Activated CD4-positive, CD25-positive, alpha-beta regulatory T cell (primary cell): ENCODE results near the gene SLC9A3.
"Not testable (repeated sequence)": the region's sequence is repeated elsewhere in the genome, so short reads cannot be mapped to it uniquely, and the experiment has no call there.

Source experiments
- DNase-seq, 4 experiments: peaks; one replicate each; lab custom pipeline; 2025; lab: John Stamatoyannopoulos, UW

The SLC9A3 gene

GRCh38 chr5:488744-489688 lies 35.2 kb downstream of the SLC9A3 start:
- DNase-seq, result no peak

DNA sequence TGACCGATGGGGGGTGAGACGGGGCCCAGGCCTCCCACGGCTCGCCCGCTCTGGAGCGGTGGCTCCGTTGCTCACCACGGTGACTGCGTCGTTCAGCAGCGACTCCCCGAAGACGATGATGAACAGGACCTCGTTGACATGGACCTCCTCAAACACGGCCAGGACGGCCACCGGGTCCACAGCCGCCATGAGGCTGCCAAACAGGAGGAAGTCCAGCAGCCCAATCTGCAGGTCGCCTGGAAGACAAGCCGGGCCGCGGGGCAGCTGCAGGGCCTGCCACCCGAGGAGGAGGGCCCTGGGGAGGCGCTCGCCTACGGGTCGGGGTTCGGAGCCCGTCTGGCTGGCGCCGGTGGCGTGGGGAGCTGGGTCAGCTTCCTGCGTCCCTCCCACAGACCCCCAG lies 36.0 kb downstream of the SLC9A3 start:
- DNase-seq, result no peak

DNA sequence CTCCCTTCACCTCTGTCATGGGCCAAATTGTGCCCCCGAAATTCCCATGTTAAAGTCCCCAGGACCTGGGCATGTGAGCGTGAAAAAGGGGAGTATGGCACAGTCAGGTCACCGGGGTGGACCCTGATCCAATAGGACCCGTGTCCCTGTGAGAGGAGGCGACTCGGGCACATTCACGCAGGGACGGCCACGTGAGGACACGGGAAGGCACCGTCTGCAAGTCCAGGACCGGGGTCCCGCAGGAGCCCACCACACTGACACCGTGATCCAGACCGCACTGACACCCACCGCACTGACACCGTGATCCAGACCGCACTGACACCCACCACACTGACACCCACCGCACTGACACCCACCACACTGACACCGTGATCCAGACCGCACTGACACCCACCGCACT lies 37.7 kb downstream of the SLC9A3 start:
- not testable (repeated sequence) for DNase-seq

GRCh38 chr5:485946-486491 lies 38.2 kb downstream of the SLC9A3 start:
- DNase-seq, result no peak

DNA sequence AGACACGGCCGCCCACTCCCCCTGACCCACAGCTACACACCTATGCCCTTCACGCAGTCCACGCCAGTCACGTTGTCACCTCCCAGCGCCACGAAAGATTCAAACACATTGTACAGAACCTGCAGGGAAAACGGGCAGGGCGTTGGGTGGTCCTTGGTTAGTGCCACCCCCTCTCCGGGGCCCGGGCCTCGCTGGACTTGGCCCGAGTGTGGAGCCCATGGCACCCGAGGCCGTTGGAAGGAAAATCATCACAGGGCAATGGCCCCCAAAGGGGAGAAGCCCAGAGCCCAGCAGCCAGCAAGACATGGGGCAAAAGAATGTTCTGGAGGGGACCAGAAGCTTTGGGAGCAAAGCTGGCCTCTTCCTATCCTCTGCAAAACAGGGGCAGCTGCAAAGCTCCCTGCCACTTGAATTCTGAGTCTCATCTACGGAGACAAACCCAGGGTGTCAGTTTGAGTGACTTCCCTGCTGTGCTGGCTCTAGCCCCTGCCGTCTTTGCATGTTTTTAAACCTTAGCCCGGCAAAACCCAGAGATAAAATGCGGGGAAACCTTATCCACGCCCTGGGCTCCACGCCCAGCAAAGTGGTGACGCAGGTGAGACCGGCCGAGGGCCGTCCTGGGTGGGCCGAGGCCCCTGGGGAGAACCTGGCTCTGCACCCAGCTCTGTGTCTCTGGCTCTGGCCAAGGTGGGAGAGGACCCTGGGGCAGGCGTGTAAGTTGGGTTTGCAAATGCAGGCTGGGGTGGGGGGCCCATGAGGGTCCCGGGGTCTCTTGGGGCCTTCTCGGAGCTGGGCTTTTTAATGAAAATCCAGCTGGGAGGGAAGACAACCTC lies 38.9 kb downstream of the SLC9A3 start:
- DNase-seq, result no peak

DNA sequence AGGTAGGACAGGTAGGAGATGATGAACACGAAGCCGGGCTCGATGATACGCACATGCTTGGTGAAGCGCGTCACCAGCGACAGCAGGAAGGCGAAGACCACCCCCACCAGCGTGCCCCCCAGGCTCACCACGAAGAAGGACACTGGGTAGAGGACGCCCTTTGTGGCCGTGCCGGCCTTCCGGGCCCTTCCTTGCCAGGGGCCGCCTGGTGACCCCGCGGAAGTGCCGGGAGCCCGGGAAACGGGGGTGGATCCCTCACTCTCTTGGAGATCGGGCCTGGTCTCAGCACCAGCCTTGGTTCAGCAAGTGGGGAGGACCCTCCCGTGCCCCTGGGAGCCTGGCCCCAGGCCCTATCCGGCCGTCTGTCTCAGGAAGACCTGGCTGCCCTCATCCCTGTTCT lies 39.7 kb downstream of the SLC9A3 start:
- no peak for DNase-seq

- no peak for DNase-seq
Measured at GRCh38 chr5:483434-484140, 40.7 kb downstream of the SLC9A3 start.

GRCh38 chr5:483011-483410 lies 41.2 kb downstream of the SLC9A3 start:
- DNase-seq, result no peak

GRCh38 chr5:482506-482905 lies 41.7 kb downstream of the SLC9A3 start:
- no peak for DNase-seq

- no peak for DNase-seq
Measured at GRCh38 chr5:482021-482420, 42.2 kb downstream of the SLC9A3 start.

DNA sequence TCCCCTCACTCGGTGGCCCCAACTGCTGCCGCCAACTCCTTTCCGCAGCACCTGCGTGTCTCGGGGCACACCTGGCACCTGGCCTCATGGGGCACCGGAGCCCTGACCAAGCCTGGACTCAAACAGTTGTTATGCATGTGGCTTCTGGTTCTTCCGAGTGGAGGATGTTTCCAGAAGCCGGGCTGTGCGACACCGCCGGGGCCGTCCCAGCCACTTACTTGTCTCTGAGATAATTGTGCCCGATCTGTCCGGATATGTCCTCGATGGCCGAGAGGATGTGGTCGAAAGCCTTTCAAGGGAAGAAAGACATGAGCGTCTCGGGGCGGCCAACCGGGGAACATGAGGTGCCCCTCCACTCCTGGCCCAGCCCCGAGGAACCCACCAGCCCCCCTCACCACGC lies 42.9 kb downstream of the SLC9A3 start:
- DNase-seq, result no peak

GRCh38 chr5:479566-480319 lies 44.5 kb downstream of the SLC9A3 start:
- DNase-seq, result no peak

- no peak for DNase-seq
Measured at GRCh38 chr5:478982-479535, 45.2 kb downstream of the SLC9A3 start.

GRCh38 chr5:478369-478981 lies 45.8 kb downstream of the SLC9A3 start:
- DNase-seq, result no peak

DNA sequence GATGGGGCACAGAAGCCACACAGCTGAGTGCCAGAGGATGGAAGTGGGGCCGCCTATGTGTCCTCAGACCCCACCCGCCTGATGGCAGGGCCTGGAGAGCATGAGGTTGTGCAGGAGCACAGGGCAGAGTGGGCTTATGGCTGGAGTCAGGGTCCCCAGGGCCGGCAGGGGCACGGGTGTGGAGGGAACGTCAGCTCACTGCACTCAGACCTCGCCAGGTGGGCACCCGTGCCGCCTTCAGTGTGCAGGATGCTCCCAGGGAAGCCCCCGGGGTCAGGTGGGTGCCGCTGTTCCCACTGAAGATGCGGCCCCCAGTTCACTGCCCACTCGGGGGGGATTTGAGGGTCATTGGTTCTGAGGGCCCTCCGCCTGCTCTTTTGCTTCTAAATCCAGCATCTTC lies 46.4 kb downstream of the SLC9A3 start:
- no peak for DNase-seq

DNA sequence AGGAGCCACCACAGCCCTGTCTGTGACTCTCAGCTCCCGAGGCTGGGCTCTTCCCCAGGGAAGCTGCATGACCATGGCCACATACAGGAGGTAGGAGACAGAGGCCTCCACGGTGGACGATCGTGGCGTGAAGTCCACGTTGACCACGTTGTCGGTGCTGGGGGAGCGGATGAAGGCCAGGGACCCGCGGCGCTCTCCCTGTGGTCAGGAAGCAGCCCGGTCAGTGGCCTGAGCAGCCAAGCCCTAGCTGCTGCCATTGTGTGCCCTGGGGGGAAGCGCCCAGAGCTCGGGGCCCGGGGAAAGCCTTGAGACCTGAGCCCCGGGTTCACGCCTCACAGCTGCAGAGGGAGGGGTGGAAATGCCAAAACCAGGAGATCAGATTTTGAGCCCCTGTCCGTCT lies 47.0 kb downstream of the SLC9A3 start:
- no peak for DNase-seq

GRCh38 chr5:476814-477175 lies 47.5 kb downstream of the SLC9A3 start:
- DNase-seq, result no peak

DNA sequence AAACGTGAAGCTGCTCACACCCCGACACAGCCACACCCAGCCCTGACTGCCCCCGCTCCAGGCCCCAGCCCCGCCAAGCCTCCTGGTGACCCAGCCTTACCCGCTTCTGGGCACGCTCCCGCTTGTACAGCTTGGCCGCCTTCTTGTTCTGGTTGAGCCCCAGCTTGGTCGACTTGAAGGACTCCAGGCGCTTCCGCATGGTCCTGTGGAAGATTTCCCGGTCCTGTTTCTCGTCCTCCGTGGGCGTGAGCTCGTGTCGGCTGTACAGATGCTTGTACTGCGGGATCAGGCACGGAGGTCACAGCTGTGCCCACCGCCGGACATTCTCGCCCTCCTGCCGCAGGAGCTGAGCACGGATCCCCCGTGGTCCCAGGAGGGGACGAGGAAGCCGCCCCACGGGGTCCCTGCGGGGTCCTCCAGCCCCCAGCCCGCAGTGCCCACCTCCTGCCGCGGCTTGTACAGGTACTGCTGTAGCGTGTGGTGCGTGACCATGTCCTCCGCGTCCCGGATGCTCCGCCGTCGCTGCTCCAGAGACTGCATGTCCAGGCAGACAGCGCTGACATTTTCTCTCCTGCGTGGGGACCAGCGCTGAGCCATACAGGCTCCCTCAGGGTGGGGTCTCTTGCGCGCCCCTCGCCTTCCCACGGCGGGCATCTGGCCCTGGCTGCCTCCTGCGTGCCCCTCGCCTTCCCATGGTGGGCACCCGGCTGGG lies 48.0 kb downstream of the SLC9A3 start:
- no peak for DNase-seq

- DNase-seq, result no peak
Measured at GRCh38 chr5:475704-476101, 48.5 kb downstream of the SLC9A3 start.
